Muscle layer of duodenum (tissue), 2 donors: ENCODE data around the gene SIK2.
A peak's percentile ranks its signal among the peaks of the same experiment; 100 is the strongest.

Source experiments
- H3K27ac ChIP-seq: one replicate; pipeline ENCODE4 v1.7.0; 2013; ENCODE audit warnings: mild to moderate bottlenecking, low read length
- H3K27me3 ChIP-seq: one replicate; pipeline ENCODE4 v1.7.0; 2013; ENCODE audit warnings: low read depth, mild to moderate bottlenecking, control low read depth, low read length
- H3K36me3 ChIP-seq, 2 donors: one replicate each; pipeline ENCODE4 v1.7.0; 2013; ENCODE audit warnings: low read length in 2 of 2, control low read depth in 1 of 2, mild to moderate bottlenecking in 1 of 2; ENCODE audit not compliant: insufficient read depth in 2 of 2, control insufficient read depth in 1 of 2
- H3K4me1 ChIP-seq, 2 donors: one replicate each; pipeline ENCODE4 v1.7.0; 2013; ENCODE audit warnings: low read length in 2 of 2, mild to moderate bottlenecking in 2 of 2, control low read depth in 1 of 2, moderate library complexity in 1 of 2; ENCODE audit not compliant: insufficient read depth in 2 of 2, control insufficient read depth in 1 of 2
- H3K4me3 ChIP-seq, 2 donors: one replicate each; pipeline ENCODE4 v1.7.0; 2013; ENCODE audit warnings: low read length in 2 of 2, low read depth in 1 of 2, mild to moderate bottlenecking in 1 of 2
- H3K9me3 ChIP-seq, 2 donors: one replicate each; pipeline ENCODE4 v1.7.0; 2013; ENCODE audit warnings: low read length in 2 of 2, control low read depth in 1 of 2, mild to moderate bottlenecking in 1 of 2; ENCODE audit not compliant: control insufficient read depth in 1 of 2
- donor health status: healthy.

Gene SIK2

GRCh38 chr11:111745719-111746504, 143.7 kb downstream of the SIK2 start:
- Histone ChIP-seq H3K9me3 (no peaks in the 10 kb centered on the region), H3K36me3 (peaks cover 61 to 66% of the 10 kb centered on the region in 2 donors), H3K27me3 (no peaks in the 10 kb centered on the region), H3K4me3 (no peak overlapping the region), H3K27ac (no peak overlapping the region), H3K4me1 (no peaks in the 10 kb centered on the region)

DNA sequence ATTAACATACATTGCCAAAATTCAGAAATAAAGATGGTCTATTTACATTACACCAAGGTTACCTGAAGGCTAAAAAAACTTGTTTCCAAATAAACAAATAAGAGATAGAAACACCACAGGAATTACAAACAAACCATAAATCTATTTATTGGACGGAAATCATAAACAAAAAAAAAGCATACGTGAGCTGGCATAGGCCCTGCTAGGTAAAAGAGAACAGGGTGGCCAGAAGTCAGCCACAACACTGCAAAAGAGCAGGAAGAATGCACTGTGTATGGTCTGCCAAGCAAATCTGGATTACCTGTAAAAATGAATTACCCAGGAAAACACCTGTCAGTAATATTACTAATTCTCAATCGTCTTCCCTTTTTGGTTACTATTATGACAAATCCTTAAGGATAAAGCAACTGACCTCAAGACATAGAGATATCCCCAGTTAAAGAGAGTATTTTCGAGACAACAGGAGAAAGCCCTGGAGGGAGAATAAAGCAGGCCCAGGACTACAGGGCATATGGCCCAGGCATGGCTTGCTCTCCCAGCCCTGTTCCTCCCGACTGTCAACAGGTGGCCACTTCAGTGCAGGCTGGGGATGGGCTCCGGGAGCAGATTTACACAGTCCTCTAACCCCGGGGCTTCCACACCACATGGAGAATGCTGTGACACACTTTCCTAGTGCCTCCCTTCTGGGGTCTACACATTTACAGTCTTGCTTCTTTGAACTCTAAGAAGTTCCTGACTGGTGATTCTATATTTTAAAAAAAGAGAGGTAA, 146.0 kb downstream of the SIK2 start:
- Histone ChIP-seq H3K27ac (no peak overlapping the region), H3K9me3 (no peaks in the 10 kb centered on the region), H3K27me3 (no peaks in the 10 kb centered on the region), H3K4me1 (no peaks in the 10 kb centered on the region), H3K4me3 (no peak overlapping the region), H3K36me3 (peaks cover 58 to 60% of the 10 kb centered on the region in 2 donors)

DNA sequence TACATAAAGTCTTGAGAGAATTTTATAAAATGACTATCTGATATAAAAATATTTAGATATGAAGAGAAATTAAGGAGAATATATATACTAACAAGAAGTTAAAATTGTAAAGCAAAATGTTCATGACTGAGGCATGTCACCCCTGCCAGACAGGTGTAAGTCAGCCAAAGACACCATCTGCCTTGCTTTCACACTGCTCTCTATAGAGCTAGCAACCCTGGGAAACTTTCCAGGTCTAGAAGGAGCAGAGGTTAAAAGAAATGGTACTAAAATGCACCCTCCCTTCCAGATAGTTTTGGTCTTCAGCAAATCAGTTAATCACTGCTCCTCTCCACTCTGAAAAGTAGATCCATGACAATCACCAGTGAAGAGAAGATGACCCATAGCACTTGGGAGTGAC, 147.4 kb downstream of the SIK2 start:
- Histone ChIP-seq H3K27me3 (no peaks in the 10 kb centered on the region), H3K9me3 (no peaks in the 10 kb centered on the region), H3K36me3 (peaks cover 51 to 66% of the 10 kb centered on the region in 2 donors), H3K27ac (no peak overlapping the region), H3K4me1 (no peaks in the 10 kb centered on the region), H3K4me3 (no peak overlapping the region)

- Histone ChIP-seq H3K27me3 (no peaks in the 10 kb centered on the region), H3K4me1 (no peaks in the 10 kb centered on the region), H3K4me3 (no peak overlapping the region), H3K27ac (no peak overlapping the region), H3K36me3 (peaks cover 49 to 63% of the 10 kb centered on the region in 2 donors), H3K9me3 (no peaks in the 10 kb centered on the region)
These were observed 153.8 kb downstream of the SIK2 start for GRCh38 chr11:111756097-111756496.

- no peak overlapping the region for H3K27ac ChIP-seq
These were observed 157.1 kb downstream of the SIK2 start for GRCh38 chr11:111759376-111759775.

GRCh38 chr11:111759778-111760407, 157.6 kb downstream of the SIK2 start:
- H3K4me1 ChIP-seq, result peaks cover 0 to 18% of the 10 kb centered on the region in 2 donors

More at GRCh38 chr11:111759376-111759775, 157.1 kb downstream of the SIK2 start:
- Histone ChIP-seq H3K9me3 (no peaks in the 10 kb centered on the region), H3K4me1 (peaks cover 0 to 13% of the 10 kb centered on the region in 2 donors), H3K4me3 (no peak overlapping the region), H3K36me3 (peaks cover 48 to 54% of the 10 kb centered on the region in 2 donors), H3K27me3 (no peaks in the 10 kb centered on the region)

DNA sequence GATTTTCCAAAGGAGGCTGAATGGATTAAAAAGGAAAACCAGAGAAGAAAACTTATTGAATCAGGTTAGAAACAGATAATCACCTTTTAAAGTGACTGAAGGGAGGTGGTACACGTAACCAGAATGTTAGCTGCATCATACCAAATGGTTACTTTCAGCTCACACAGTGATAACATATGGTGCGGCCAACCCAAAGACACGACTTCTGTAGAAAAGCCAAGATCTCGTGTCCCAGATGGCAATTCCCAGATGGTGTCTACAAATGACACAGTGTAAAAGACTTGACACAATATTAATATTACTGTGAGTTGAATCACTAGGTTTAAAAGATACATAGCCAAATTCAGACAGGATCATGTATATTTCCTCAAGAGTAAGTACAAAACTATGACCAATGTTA, 158.8 kb downstream of the SIK2 start:
- no peak overlapping the region for H3K4me3 ChIP-seq
- H3K4me1 ChIP-seq, result peaks cover 0 to 23% of the 10 kb centered on the region in 2 donors
- peaks cover 40 to 45% of the 10 kb centered on the region in 2 donors for H3K36me3 ChIP-seq
- no peak overlapping the region for H3K27ac ChIP-seq
- H3K27me3 ChIP-seq, result no peaks in the 10 kb centered on the region
- H3K9me3 ChIP-seq, result no peaks in the 10 kb centered on the region

More at GRCh38 chr11:111759778-111760407, 157.6 kb downstream of the SIK2 start:
- H3K27me3 ChIP-seq, result no peaks in the 10 kb centered on the region
- H3K36me3 ChIP-seq, result peaks cover 46 to 50% of the 10 kb centered on the region in 2 donors
- H3K27ac ChIP-seq, result no peak overlapping the region
- no peak overlapping the region for H3K4me3 ChIP-seq
- H3K9me3 ChIP-seq, result no peaks in the 10 kb centered on the region

DNA sequence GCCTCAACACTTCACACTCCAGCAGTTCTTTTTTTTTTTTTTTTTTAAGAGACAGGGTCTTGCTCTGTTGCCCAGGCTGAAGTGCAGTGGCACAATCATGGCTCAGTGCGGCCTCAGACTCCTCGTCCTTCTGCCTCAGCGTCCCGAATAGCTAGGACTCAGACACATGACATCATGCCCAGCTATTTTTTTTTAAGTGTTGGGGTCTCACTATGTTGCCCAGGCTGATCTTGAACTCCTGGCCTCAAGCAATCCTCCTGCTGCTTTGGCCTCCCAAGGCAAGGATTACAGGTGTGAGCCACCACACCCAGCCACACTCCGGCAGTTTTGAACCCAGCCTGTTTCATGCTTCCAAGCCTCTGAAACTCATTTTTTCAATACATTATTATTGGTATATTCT, 160.3 kb downstream of the SIK2 start:
- peaks cover 0 to 32% of the 10 kb centered on the region in 2 donors for H3K4me1 ChIP-seq
- H3K9me3 ChIP-seq, result no peaks in the 10 kb centered on the region
- H3K36me3 ChIP-seq, result peaks cover 36 to 42% of the 10 kb centered on the region in 2 donors
- no peak overlapping the region for H3K27ac ChIP-seq
- no peak overlapping the region for H3K4me3 ChIP-seq
- H3K27me3 ChIP-seq, result no peaks in the 10 kb centered on the region

GRCh38 chr11:111762981-111763643, 160.9 kb downstream of the SIK2 start:
- H3K27ac ChIP-seq, result no peak overlapping the region
- H3K9me3 ChIP-seq, result no peaks in the 10 kb centered on the region
- no peak overlapping the region for H3K4me3 ChIP-seq
- H3K27me3 ChIP-seq, result no peaks in the 10 kb centered on the region
- peaks cover 0 to 32% of the 10 kb centered on the region in 2 donors for H3K4me1 ChIP-seq
- peaks cover 36 to 42% of the 10 kb centered on the region in 2 donors for H3K36me3 ChIP-seq

GRCh38 chr11:111764621-111765020, 162.4 kb downstream of the SIK2 start:
- Histone ChIP-seq H3K27ac (peak overlapping the region; percentile 70), H3K27me3 (no peaks in the 10 kb centered on the region), H3K4me1 (peaks cover 0 to 32% of the 10 kb centered on the region in 2 donors), H3K9me3 (no peaks in the 10 kb centered on the region), H3K4me3 (peak overlapping the region; percentile 85 to 93), H3K36me3 (peaks cover 27 to 34% of the 10 kb centered on the region in 2 donors)
